Activated T-helper 2 cell treated with anti-CD3 and anti-CD28 coated beads, Interferon-gamma antibody, Interleukin-2, Interleukin-4, amounts not matched to agents 10 μg/mL and 5 μg/mL and 100 μg/mL, durations not matched to agents 14 hours and 24 hours and 36 hours (primary cell): Measurements from ENCODE around the gene ZC3H7B. TPM values are rescaled to one million over a fixed set of nuclear protein-coding genes. Genes with fewer than 3 reads are reported as not detected.
A peak's percentile ranks its signal among the peaks of the same experiment; 100 is the strongest.
"Not testable (repeated sequence)": the region's sequence is repeated elsewhere in the genome, so short reads cannot be mapped to it uniquely, and the experiment has no call there.

Experiments
- DNase-seq: peaks from one replicate; pipeline ENCODE4 v3.0.0; 2021; ENCODE audit warnings: low spot score
- H3K27ac Mint-ChIP-seq: one replicate; pipeline ENCODE4 v1.8.0; 2021; ENCODE audit warnings: mixed read lengths
- H3K27me3 Mint-ChIP-seq: one replicate; pipeline ENCODE4 v1.8.0; 2021; ENCODE audit warnings: low read depth, mixed read lengths
- H3K36me3 Mint-ChIP-seq: one replicate; pipeline ENCODE4 v1.8.0; 2021; ENCODE audit warnings: low read depth, mixed read lengths
- H3K4me1 Mint-ChIP-seq: one replicate; pipeline ENCODE4 v1.8.0; 2021; ENCODE audit warnings: low read depth, mixed read lengths
- H3K4me3 Mint-ChIP-seq: one replicate; pipeline ENCODE4 v1.8.0; 2021; ENCODE audit warnings: low read depth, mild to moderate bottlenecking, moderate library complexity, mixed read lengths
- H3K9me3 Mint-ChIP-seq: one replicate; pipeline ENCODE4 v1.8.0; 2021; ENCODE audit warnings: mixed read lengths
- intact Hi-C: fragments of 100-400 bp; cut with micrococcal nuclease; formaldehyde crosslinking; loops from one replicate; pipeline ENCODE4 v1.15.1; 2023
- total RNA-seq: library from RNA; stranded (reverse); gene quantifications from 2 replicates; pipeline ENCODE4 v1.2.3, GENCODE V29; 2022

ZC3H7B gene, protein sequence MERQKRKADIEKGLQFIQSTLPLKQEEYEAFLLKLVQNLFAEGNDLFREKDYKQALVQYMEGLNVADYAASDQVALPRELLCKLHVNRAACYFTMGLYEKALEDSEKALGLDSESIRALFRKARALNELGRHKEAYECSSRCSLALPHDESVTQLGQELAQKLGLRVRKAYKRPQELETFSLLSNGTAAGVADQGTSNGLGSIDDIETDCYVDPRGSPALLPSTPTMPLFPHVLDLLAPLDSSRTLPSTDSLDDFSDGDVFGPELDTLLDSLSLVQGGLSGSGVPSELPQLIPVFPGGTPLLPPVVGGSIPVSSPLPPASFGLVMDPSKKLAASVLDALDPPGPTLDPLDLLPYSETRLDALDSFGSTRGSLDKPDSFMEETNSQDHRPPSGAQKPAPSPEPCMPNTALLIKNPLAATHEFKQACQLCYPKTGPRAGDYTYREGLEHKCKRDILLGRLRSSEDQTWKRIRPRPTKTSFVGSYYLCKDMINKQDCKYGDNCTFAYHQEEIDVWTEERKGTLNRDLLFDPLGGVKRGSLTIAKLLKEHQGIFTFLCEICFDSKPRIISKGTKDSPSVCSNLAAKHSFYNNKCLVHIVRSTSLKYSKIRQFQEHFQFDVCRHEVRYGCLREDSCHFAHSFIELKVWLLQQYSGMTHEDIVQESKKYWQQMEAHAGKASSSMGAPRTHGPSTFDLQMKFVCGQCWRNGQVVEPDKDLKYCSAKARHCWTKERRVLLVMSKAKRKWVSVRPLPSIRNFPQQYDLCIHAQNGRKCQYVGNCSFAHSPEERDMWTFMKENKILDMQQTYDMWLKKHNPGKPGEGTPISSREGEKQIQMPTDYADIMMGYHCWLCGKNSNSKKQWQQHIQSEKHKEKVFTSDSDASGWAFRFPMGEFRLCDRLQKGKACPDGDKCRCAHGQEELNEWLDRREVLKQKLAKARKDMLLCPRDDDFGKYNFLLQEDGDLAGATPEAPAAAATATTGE
- 64.7 and 66.0 TPM in 2 replicates for total RNA-seq

- H3K9me3 Mint-ChIP-seq: no peaks in the 10 kb centered on the region
- intact Hi-C loops: loop anchor here (1.0 kb wide), 2 partner anchors 15 to 350 kb away; partner anchors contain the start of genes RANGAP1 and RBX1
Measured at GRCh38 chr22:41301085-41302020, at the start of gene ZC3H7B. Gene ZC3H7B, plus strand, starts transcription at chr22:41301525. Its CDS starts 19,136 bp downstream, at chr22:41320661.

GRCh38 chr22:41252365-41252764 lies 49.0 kb upstream of the ZC3H7B start:
- Mint-ChIP-seq H3K27me3 (no peaks in the 10 kb centered on the region), H3K27ac (no peak overlapping the region), H3K9me3 (no peaks in the 10 kb centered on the region), H3K4me1 (no peaks in the 10 kb centered on the region), H3K4me3 (no peak overlapping the region), H3K36me3 (peaks cover 72% of the 10 kb centered on the region)
- DNase-seq: no peak
- intact Hi-C loops: no loop called here

More at GRCh38 chr22:41301085-41302020, at the start of gene ZC3H7B:
- no peaks in the 10 kb centered on the region for H3K27me3 Mint-ChIP-seq
- H3K4me3 Mint-ChIP-seq: peak within 1 kb of the TSS; percentile 76
- peak; percentile 79 for DNase-seq
- H3K36me3 Mint-ChIP-seq: peaks cover 20% of the 10 kb centered on the region
- H3K4me1 Mint-ChIP-seq: peaks cover 27% of the 10 kb centered on the region
- peak within 1 kb of the TSS; percentile 70 for H3K27ac Mint-ChIP-seq

- no peak overlapping the region for H3K4me3 Mint-ChIP-seq
- no peaks in the 10 kb centered on the region for H3K4me1 Mint-ChIP-seq
- H3K36me3 Mint-ChIP-seq: peaks cover 80% of the 10 kb centered on the region
- DNase-seq: no peak
- H3K27me3 Mint-ChIP-seq: no peaks in the 10 kb centered on the region
- no peak overlapping the region for H3K27ac Mint-ChIP-seq
- intact Hi-C loops: no loop called here
- H3K9me3 Mint-ChIP-seq: no peaks in the 10 kb centered on the region
Measured at GRCh38 chr22:41254230-41254629, 47.1 kb upstream of the ZC3H7B start.

DNA sequence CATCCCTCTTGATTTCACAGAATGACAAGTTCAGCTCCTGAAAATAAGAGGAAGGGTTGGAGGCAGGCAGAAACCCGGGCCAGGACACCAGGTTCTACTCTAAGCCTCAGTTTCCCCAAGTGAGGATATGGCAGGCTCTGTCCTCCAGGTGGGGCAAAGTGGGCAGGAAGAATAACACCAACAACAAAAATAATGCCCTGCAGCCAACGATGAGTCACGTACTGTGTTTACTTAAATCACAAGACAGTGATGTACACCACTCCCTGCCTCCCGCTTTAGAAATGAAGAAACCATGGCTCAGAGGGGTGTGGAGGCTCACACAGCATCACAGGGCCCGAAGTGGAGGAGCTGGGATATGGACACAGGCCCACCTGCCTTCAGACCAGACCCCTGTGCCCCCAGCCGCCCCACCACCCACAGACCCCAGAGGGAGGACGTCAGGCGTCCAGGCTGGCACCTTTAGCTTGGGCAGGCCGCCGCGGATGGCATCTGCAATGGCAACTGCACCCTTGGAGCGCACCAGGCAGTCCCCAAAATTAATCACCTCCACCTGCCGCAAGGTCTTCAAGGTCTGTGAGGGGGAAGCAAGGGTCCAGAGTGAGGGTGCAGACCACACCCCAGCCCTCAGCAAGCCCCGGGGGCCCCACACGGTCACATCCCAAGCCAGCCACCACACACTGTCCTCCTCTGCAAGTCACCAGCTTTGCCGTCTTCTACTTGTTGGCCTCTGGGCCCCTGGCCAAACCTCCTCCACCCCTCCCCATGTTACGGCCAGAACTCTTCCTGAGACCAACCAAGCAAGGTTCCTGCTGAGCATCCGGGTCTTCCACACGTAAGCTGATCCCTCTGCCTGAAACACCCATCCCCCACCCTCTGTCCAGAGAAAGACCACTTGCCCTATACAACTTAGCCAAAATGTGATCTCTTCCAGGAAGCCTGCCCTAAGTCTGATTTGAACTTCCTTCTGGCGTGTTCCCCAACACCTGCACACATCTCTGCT lies 44.8 kb upstream of the ZC3H7B start:
- Mint-ChIP-seq H3K4me1 (no peaks in the 10 kb centered on the region), H3K9me3 (no peaks in the 10 kb centered on the region), H3K36me3 (peaks cover 76% of the 10 kb centered on the region), H3K27me3 (no peaks in the 10 kb centered on the region), H3K27ac (no peak overlapping the region), H3K4me3 (no peak overlapping the region)
- no peak for DNase-seq
- intact Hi-C loops: no loop called here

DNA sequence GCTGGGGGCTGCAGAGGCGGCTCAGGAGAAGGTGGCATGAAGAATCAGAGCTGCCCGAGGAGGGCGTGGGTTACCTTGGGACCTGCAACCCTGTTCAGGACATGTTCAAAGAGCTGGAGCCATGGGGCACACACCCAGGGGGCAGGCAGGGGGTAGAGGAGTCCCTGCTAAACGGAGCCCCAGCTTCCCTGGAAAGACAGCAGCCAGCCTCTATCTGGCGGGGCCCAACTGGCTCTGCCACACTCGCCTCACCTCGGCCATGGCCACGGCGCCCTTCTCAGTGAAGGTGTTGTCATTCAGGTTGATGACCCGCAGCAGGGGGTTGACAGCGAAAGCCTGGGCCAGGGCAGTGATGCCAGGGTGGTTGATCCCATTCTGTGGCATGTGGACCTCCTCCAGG lies 43.6 kb upstream of the ZC3H7B start:
- Mint-ChIP-seq H3K27ac (no peak overlapping the region), H3K4me1 (no peaks in the 10 kb centered on the region), H3K36me3 (peaks cover 74% of the 10 kb centered on the region), H3K4me3 (no peak overlapping the region), H3K27me3 (no peaks in the 10 kb centered on the region), H3K9me3 (no peaks in the 10 kb centered on the region)
- intact Hi-C loops: no loop called here
- DNase-seq: no peak

GRCh38 chr22:41259756-41260155 lies 41.6 kb upstream of the ZC3H7B start:
- H3K4me1 Mint-ChIP-seq, H3K9me3 Mint-ChIP-seq, H3K27me3 Mint-ChIP-seq, DNase-seq, intact Hi-C loops, H3K4me3 Mint-ChIP-seq, H3K27ac Mint-ChIP-seq: not testable (repeated sequence)
- H3K36me3 Mint-ChIP-seq: peaks cover 77% of the 10 kb centered on the region

- Mint-ChIP-seq H3K9me3 (no peaks in the 10 kb centered on the region), H3K27ac (peak overlapping the region; percentile 55), H3K4me3 (no peak overlapping the region), H3K36me3 (peaks cover 74% of the 10 kb centered on the region), H3K27me3 (no peaks in the 10 kb centered on the region), H3K4me1 (peaks cover 1% of the 10 kb centered on the region)
- DNase-seq: no peak
- intact Hi-C loops: no loop called here
Measured at GRCh38 chr22:41260871-41261270, 40.5 kb upstream of the ZC3H7B start.

- H3K9me3 Mint-ChIP-seq: no peaks in the 10 kb centered on the region
Measured at GRCh38 chr22:41261541-41262249, 39.6 kb upstream of the ZC3H7B start.

GRCh38 chr22:41262250-41262765 lies 39.0 kb upstream of the ZC3H7B start:
- peaks cover 1% of the 10 kb centered on the region for H3K4me1 Mint-ChIP-seq

More at GRCh38 chr22:41261541-41262249, 39.6 kb upstream of the ZC3H7B start:
- H3K4me3 Mint-ChIP-seq: no peak overlapping the region
- intact Hi-C loops: no loop called here
- no peak for DNase-seq
- peaks cover 1% of the 10 kb centered on the region for H3K4me1 Mint-ChIP-seq
- no peaks in the 10 kb centered on the region for H3K27me3 Mint-ChIP-seq
- peaks cover 72% of the 10 kb centered on the region for H3K36me3 Mint-ChIP-seq
- no peak overlapping the region for H3K27ac Mint-ChIP-seq

DNA sequence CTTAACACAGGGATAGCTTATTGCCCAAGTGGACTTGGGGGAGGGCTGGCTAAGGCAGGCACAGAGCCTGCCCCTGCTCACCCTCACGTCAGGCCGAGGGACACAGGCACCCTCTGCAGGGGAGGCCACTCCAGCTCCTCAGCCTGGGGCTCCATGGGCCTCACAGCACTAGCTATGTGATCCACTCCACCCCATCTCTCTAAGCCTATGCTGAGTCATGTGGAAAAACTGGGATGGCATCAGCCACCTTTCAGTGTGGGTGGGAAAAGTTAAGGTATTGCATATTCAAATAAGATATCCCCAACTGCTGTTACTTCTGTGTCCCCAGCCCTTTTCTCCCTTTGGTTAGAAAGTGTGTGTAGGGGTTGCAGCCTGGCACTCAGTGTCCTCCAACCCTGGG lies 37.6 kb upstream of the ZC3H7B start:
- intact Hi-C loops: no loop called here
- Mint-ChIP-seq H3K4me1 (peaks cover 1% of the 10 kb centered on the region), H3K27ac (no peak overlapping the region), H3K36me3 (peaks cover 70% of the 10 kb centered on the region), H3K27me3 (no peaks in the 10 kb centered on the region), H3K4me3 (no peak overlapping the region), H3K9me3 (no peaks in the 10 kb centered on the region)
- no peak for DNase-seq

More at GRCh38 chr22:41262250-41262765, 39.0 kb upstream of the ZC3H7B start:
- DNase-seq: no peak
- Mint-ChIP-seq H3K9me3 (no peaks in the 10 kb centered on the region), H3K4me3 (no peak overlapping the region), H3K27me3 (no peaks in the 10 kb centered on the region), H3K36me3 (peaks cover 66% of the 10 kb centered on the region), H3K27ac (no peak overlapping the region)
- intact Hi-C loops: no loop called here
